Left ventricle myocardium inferior (tissue), 1 donor: ENCODE results near the gene USP5. TPM values are rescaled to one million over a fixed set of nuclear protein-coding genes. Genes with fewer than 3 reads are reported as not detected.
A peak's percentile ranks its signal among the peaks of the same experiment; 100 is the strongest.

Experiments
- DNase-seq: peaks from one replicate; pipeline ENCODE4 v3.0.0-alpha.2; 2020
- H3K27ac ChIP-seq: fragments of 200-600 bp; replicated peaks from 2 replicates; pipeline ENCODE4 v1.8.0; 2021
- H3K27me3 ChIP-seq: fragments of 200-600 bp; 2 replicates; pipeline ENCODE4 v1.8.0; 2021; ENCODE audit warnings: low read depth
- H3K36me3 ChIP-seq: fragments of 200-600 bp; 2 replicates; pipeline ENCODE4 v1.8.0; 2021
- H3K4me1 ChIP-seq: fragments of 200-600 bp; 2 replicates; pipeline ENCODE4 v1.8.0; 2021
- H3K4me3 ChIP-seq: fragments of 200-600 bp; 2 replicates; pipeline ENCODE4 v1.8.0; 2021; ENCODE audit warnings: mild to moderate bottlenecking, moderate library complexity
- H3K9me3 ChIP-seq: fragments of 200-600 bp; replicated peaks from 2 replicates; pipeline ENCODE4 v1.8.0; 2021
- CTCF ChIP-seq: fragments of 200-600 bp; IDR thresholded peaks from 2 replicates; pipeline ENCODE4 v1.8.0; 2021; ENCODE audit warnings: antibody characterized with exemption, mild to moderate bottlenecking, borderline replicate concordance
- intact Hi-C: fragments of 100-400 bp; cut with micrococcal nuclease; formaldehyde crosslinking; loops from one replicate; pipeline ENCODE4 v1.11.0; 2022
- total RNA-seq: library from RNA; stranded (reverse); fragmentation: NEBNext Ultra II Directional; extraction: Animal tissue kit (Norgen Biotek cat#: 25700); gene quantifications from one replicate; pipeline ENCODE4 v1.2.1, GENCODE V29; 2021
- donor health status: DM: no; HTN: yes; CAD: no; lungs with severe emphysema.

Gene USP5
- total RNA-seq, 1 donor from 2014 or later, result 73.6 TPM

DNA sequence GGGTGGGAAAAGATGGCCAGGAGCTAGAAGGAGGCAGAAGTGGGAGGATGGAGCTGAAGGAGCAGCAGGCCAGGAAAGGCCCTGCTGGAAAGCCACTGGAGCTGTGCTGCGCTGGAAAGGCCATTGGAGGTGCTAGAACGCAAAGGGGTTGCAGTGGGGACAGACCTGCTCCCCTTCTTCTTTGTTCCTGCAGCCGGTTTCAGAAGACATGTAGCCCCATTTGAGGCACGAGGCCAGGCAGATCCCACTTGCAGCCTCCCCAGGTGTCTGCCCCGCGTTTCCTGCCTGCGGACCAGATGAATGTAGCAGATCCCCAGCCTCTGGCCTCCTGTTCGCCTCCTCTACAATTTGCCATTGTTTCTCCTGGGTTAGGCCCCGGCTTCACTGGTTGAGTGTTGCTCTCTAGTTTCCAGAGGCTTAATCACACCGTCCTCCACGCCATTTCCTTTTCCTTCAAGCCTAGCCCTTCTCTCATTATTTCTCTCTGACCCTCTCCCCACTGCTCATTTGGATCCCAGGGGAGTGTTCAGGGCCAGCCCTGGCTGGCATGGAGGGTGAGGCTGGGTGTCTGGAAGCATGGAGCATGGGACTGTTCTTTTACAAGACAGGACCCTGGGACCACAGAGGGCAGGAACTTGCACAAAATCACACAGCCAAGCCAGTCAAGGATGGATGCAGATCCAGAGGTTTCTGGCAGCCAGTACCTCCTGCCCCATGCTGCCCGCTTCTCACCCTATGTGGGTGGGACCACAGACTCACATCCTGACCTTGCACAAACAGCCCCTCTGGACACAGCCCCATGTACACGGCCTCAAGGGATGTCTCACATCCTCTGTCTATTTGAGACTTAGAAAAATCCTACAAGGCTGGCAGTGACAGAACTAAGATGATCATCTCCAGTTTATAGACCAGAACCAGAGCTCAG, 32.6 kb upstream of the USP5 start:
- Histone ChIP-seq H3K4me1 (peaks cover 16% of the 10 kb centered on the region), H3K27ac (no peak overlapping the region), H3K36me3 (no peaks in the 10 kb centered on the region), H3K4me3 (no peak overlapping the region), H3K27me3 (peaks cover 30% of the 10 kb centered on the region), H3K9me3 (no peaks in the 10 kb centered on the region)
- intact Hi-C loops, result no loop called here
- DNase-seq, result no peak
- no peak for TF ChIP-seq CTCF

- Histone ChIP-seq H3K4me3 (no peak overlapping the region), H3K27ac (no peak overlapping the region), H3K27me3 (peaks cover 24% of the 10 kb centered on the region), H3K36me3 (no peaks in the 10 kb centered on the region), H3K9me3 (no peaks in the 10 kb centered on the region), H3K4me1 (peaks cover 18% of the 10 kb centered on the region)
- intact Hi-C loops, result no loop called here
- no peak for DNase-seq
- no peak for TF ChIP-seq CTCF
Measured at GRCh38 chr12:6820166-6820565, 31.8 kb upstream of the USP5 start.

GRCh38 chr12:6821591-6822425, 30.1 kb upstream of the USP5 start, which contains the start of gene GPR162:
GPR162 (plus strand) TSS chr12:6821821; CDS start chr12:6823899, 2,078 bp downstream.
- H3K27me3 ChIP-seq, result peaks cover 24% of the 10 kb centered on the region
- no peaks in the 10 kb centered on the region for H3K36me3 ChIP-seq
- peak within 1 kb of the TSS; percentile 67 for H3K4me3 ChIP-seq
- intact Hi-C loops, result no loop called here
- no peaks in the 10 kb centered on the region for H3K9me3 ChIP-seq
- H3K27ac ChIP-seq, result peak within 1 kb of the TSS; percentile 66
- H3K4me1 ChIP-seq, result peaks cover 29% of the 10 kb centered on the region
- no peak for TF ChIP-seq CTCF
- DNase-seq, result peak; percentile 72

GRCh38 chr12:6822426-6823135, 29.4 kb upstream of the USP5 start:
- intact Hi-C loops, result no loop called here
- peaks cover 36% of the 10 kb centered on the region for H3K4me1 ChIP-seq
- peaks cover 24% of the 10 kb centered on the region for H3K27me3 ChIP-seq
- peak overlapping the region; percentile 67 for H3K4me3 ChIP-seq
- DNase-seq, result no peak
- TF ChIP-seq CTCF, result no peak
- no peaks in the 10 kb centered on the region for H3K9me3 ChIP-seq
- no peaks in the 10 kb centered on the region for H3K36me3 ChIP-seq
- no peak overlapping the region for H3K27ac ChIP-seq
